ENCODE results near the gene NPY.

NPY gene

GRCh38 chr7:24304494-24305095 is 20.6 kb downstream of the NPY start:
- in situ Hi-C loops (cut with MboI; ENCODE audit: low pct_unique_long_range_greater_than_20kb, low sequenced_read_pairs, unreplicated experiment), result no loop called here
- no peak for DNase-seq (ENCODE audit: low spot score)
- TF ChIP-seq CTCF (IDR thresholded peaks at IDR 0.05; ENCODE audit: extremely low read depth, insufficient read depth, missing control alignments), result no peak

GRCh38 chr7:24307326-24307725 is 23.3 kb downstream of the NPY start:
- in situ Hi-C loops (cut with MboI; ENCODE audit: low pct_unique_long_range_greater_than_20kb, low sequenced_read_pairs, unreplicated experiment), result no loop called here
- no peak for DNase-seq (ENCODE audit: low spot score)
- no peak for TF ChIP-seq CTCF (IDR thresholded peaks at IDR 0.05; ENCODE audit: extremely low read depth, insufficient read depth, missing control alignments)

GRCh38 chr7:24312588-24312987 is 28.6 kb downstream of the NPY start:
- in situ Hi-C loops (cut with MboI; ENCODE audit: low pct_unique_long_range_greater_than_20kb, low sequenced_read_pairs, unreplicated experiment), result no loop called here
- DNase-seq (ENCODE audit: low spot score), result no peak
- no peak for TF ChIP-seq CTCF (IDR thresholded peaks at IDR 0.05; ENCODE audit: extremely low read depth, insufficient read depth, missing control alignments)

GRCh38 chr7:24313777-24314176 is 29.8 kb downstream of the NPY start:
- DNase-seq (ENCODE audit: low spot score), result no peak
- in situ Hi-C loops (cut with MboI; ENCODE audit: low pct_unique_long_range_greater_than_20kb, low sequenced_read_pairs, unreplicated experiment), result no loop called here
- no peak for TF ChIP-seq CTCF (IDR thresholded peaks at IDR 0.05; ENCODE audit: extremely low read depth, insufficient read depth, missing control alignments)

- DNase-seq (ENCODE audit: low spot score), result no peak
- TF ChIP-seq CTCF (IDR thresholded peaks at IDR 0.05; ENCODE audit: extremely low read depth, insufficient read depth, missing control alignments), result no peak
- in situ Hi-C loops (cut with MboI; ENCODE audit: low pct_unique_long_range_greater_than_20kb, low sequenced_read_pairs, unreplicated experiment), result no loop called here
These were observed 32.4 kb downstream of the NPY start for GRCh38 chr7:24316340-24316739.

GRCh38 chr7:24318326-24318725 is 34.3 kb downstream of the NPY start:
- peak; percentile 50 for TF ChIP-seq CTCF (IDR thresholded peaks at IDR 0.05; ENCODE audit: extremely low read depth, insufficient read depth, missing control alignments)
- in situ Hi-C loops (cut with MboI; ENCODE audit: low pct_unique_long_range_greater_than_20kb, low sequenced_read_pairs, unreplicated experiment), result no loop called here

GRCh38 chr7:24319209-24319608 is 35.2 kb downstream of the NPY start:
- in situ Hi-C loops (cut with MboI; ENCODE audit: low pct_unique_long_range_greater_than_20kb, low sequenced_read_pairs, unreplicated experiment), result no loop called here
- no peak for DNase-seq (ENCODE audit: low spot score)
- no peak for TF ChIP-seq CTCF (IDR thresholded peaks at IDR 0.05; ENCODE audit: extremely low read depth, insufficient read depth, missing control alignments)

More at GRCh38 chr7:24318326-24318725, 34.3 kb downstream of the NPY start:
- peak; percentile 48 for DNase-seq (ENCODE audit: low spot score)

Measured in GM13977 (cell line).